Raji (cell line): ENCODE measurements around the gene MITF.

Source experiments
- POLR2A ChIP-seq: IDR thresholded peaks from 2 replicates; pipeline ENCODE4 v1.6.1; 2011; ENCODE audit warnings: low read depth, low read length, control low read depth; ENCODE audit not compliant: insufficient read depth

Gene MITF

GRCh38 chr3:69739204-69740102, at the start of gene MITF:
Gene MITF (plus strand): TSS chr3:69739464. CDS start chr3:69739598, 134 bp downstream.
- TF ChIP-seq POLR2A, result no peak

GRCh38 chr3:69691860-69692259, 47.4 kb upstream of the MITF start:
- TF ChIP-seq POLR2A, result no peak

- TF ChIP-seq POLR2A, result no peak
Measured at GRCh38 chr3:69692761-69693160, 46.5 kb upstream of the MITF start.

- TF ChIP-seq POLR2A, result no peak
Measured at GRCh38 chr3:69695443-69695842, 43.8 kb upstream of the MITF start.

GRCh38 chr3:69695933-69696332, 43.3 kb upstream of the MITF start:
- TF ChIP-seq POLR2A, result no peak

- TF ChIP-seq POLR2A, result no peak
Measured at GRCh38 chr3:69696367-69696766, 42.9 kb upstream of the MITF start.

GRCh38 chr3:69697381-69697780, 41.9 kb upstream of the MITF start:
- no peak for TF ChIP-seq POLR2A

GRCh38 chr3:69698728-69699127, 40.5 kb upstream of the MITF start:
- TF ChIP-seq POLR2A, result no peak

- no peak for TF ChIP-seq POLR2A
Measured at GRCh38 chr3:69699183-69699582, 40.1 kb upstream of the MITF start.

- no peak for TF ChIP-seq POLR2A
Measured at GRCh38 chr3:69700949-69701348, 38.3 kb upstream of the MITF start.

- TF ChIP-seq POLR2A, result no peak
Measured at GRCh38 chr3:69710153-69710977, 28.9 kb upstream of the MITF start.

GRCh38 chr3:69712269-69712668, 27.0 kb upstream of the MITF start:
- TF ChIP-seq POLR2A, result no peak

GRCh38 chr3:69712933-69713332, 26.3 kb upstream of the MITF start:
- no peak for TF ChIP-seq POLR2A

GRCh38 chr3:69715204-69715603, 24.1 kb upstream of the MITF start:
- TF ChIP-seq POLR2A, result no peak

- no peak for TF ChIP-seq POLR2A
Measured at GRCh38 chr3:69716119-69716518, 23.1 kb upstream of the MITF start.
